ENCODE data around the gene PIK3C3. TPM values are rescaled to one million over a fixed set of nuclear protein-coding genes. Genes with fewer than 3 reads are reported as not detected.

Gene PIK3C3
- polyA plus RNA-seq, 1 experiment, result 77.5 TPM

- no peak for DNase-seq (ENCODE audit: low read depth, low spot score)
- H3K4me3 ChIP-seq (ENCODE audit: low read depth, low read length), result no peak overlapping the region
- no peak for TF ChIP-seq CTCF (IDR thresholded peaks at IDR 0.05; ENCODE audit: low read depth, low read length)
- H3K27ac ChIP-seq (ENCODE audit: low read depth, low read length), result no peak overlapping the region
- ChIA-PET CTCF (interaction anchor here (0.6 to 1.7 kb wide), 2 partner anchors 17 to 1221 kb away, joined by 3 to 7 read pairs; no protein-coding TSS in a partner anchor), POLR2A (no interaction called here)
- H3K9me3 ChIP-seq (ENCODE audit: control insufficient read depth, insufficient read depth, low read length), result no peaks in the 10 kb centered on the region
- H3K27me3 ChIP-seq (ENCODE audit: control insufficient read depth, insufficient read depth, low read length), result no peaks in the 10 kb centered on the region
These were observed 176.3 kb downstream of the PIK3C3 start for GRCh38 chr18:42131066-42131929.

- CTCF ChIA-PET, result interaction anchor here (1.7 kb wide), 1 partner anchor 18 kb away, joined by 7 read pairs; no protein-coding TSS in a partner anchor
- DNase-seq (ENCODE audit: low read depth, low spot score), result no peak
- H3K27me3 ChIP-seq (ENCODE audit: control insufficient read depth, insufficient read depth, low read length), result no peaks in the 10 kb centered on the region
- no peak overlapping the region for H3K4me3 ChIP-seq (ENCODE audit: low read depth, low read length)
- POLR2A ChIA-PET, result no interaction called here
- H3K9me3 ChIP-seq (ENCODE audit: control insufficient read depth, insufficient read depth, low read length), result no peaks in the 10 kb centered on the region
- no peak for TF ChIP-seq CTCF (IDR thresholded peaks at IDR 0.05; ENCODE audit: low read depth, low read length)
- no peak overlapping the region for H3K27ac ChIP-seq (ENCODE audit: low read depth, low read length)
These were observed 176.9 kb downstream of the PIK3C3 start for GRCh38 chr18:42131930-42132244.

Measured in AG04450 (cell line).